K562 (cell line): ENCODE results near the gene SPATA2. TPM values are rescaled to one million over a fixed set of nuclear protein-coding genes. Genes with fewer than 3 reads are reported as not detected.
A peak's percentile ranks its signal among the peaks of the same experiment; 100 is the strongest.

Experiments used
- ATAC-seq: fragments of 200-7000 bp; cut with Tn5 transposase; 3 replicates; pipeline ENCODE4 v1.9.1; 2020; ENCODE audit warnings: moderate library complexity
- BruUV-seq: library from RNA; stranded (reverse); fragments of 400-500 nt; replicated peaks from 2 replicates; lab custom pipeline; 2021; lab: Mats Ljungman, UMichigan
- CTCF ChIA-PET: fragments of 300-600 bp; formaldehyde crosslinking; extraction: SDS; loops from one replicate; lab custom pipeline; 2021; ENCODE audit warnings: low intra/inter-chr PET ratio; lab: Yijun Ruan, JAX
- POLR2A ChIA-PET: fragments of 300-600, 350-650 bp; sonication (Branson Sonifier 250); formaldehyde crosslinking; extraction: SDS; loops from one replicate; lab custom pipeline; 2021; ENCODE audit warnings: antibody characterized with exemption, inconsistent platforms; lab: Yijun Ruan, JAX
- DNase-seq, 4 experiments: peaks; one replicate each; pipeline versions ENCODE4 v3.0.0 to v3.0.0-alpha.2; 2011 to 2018; ENCODE audit warnings: low spot score in 3 of 4, mixed read lengths in 3 of 4; ENCODE audit errors: extremely low read depth in 1 of 4
- FAIRE-seq: peaks from 2 replicates; lab custom pipeline; 2011; peaks lifted over from hg19 to GRCh38; lab: Jason Lieb, UNC
- H2AFZ ChIP-seq: 2 replicates; pipeline ENCODE4 v1.6.0; 2011; ENCODE audit warnings: low read depth, low read length, control low read depth, inconsistent platforms
- H3K27ac ChIP-seq: fragments of 200-600 bp; 3 replicates; pipeline ENCODE4 v1.8.0; 2011; ENCODE audit warnings: low read depth, mild to moderate bottlenecking, control low read depth, inconsistent platforms, low read length, moderate library complexity, mixed read lengths; ENCODE audit errors: extremely low read depth
- H3K27me3 ChIP-seq, 2 experiments: fragments of 300-600 bp in 1 of 2; 2 replicates in 1 of 2; 3 replicates in 1 of 2; pipeline versions ENCODE4 v1.6.0 to v1.8.0; 2011; ENCODE audit warnings: inconsistent platforms in 2 of 2, low read length in 2 of 2, mild to moderate bottlenecking in 1 of 2, mixed read lengths in 1 of 2, moderate library complexity in 1 of 2; ENCODE audit not compliant: control insufficient read depth in 2 of 2, insufficient read depth in 2 of 2
- H3K36me3 ChIP-seq: fragments of 300-600 bp; 3 replicates; pipeline ENCODE4 v1.8.0; 2011; ENCODE audit warnings: mild to moderate bottlenecking, low read length, inconsistent platforms; ENCODE audit not compliant: control insufficient read depth, insufficient read depth
- H3K4me1 ChIP-seq, 2 experiments: fragments of 200-600 bp in 1 of 2; replicated peaks in 1 of 2; 2 replicates in 1 of 2; 3 replicates in 1 of 2; pipeline versions ENCODE4 v1.5.1 to v1.8.0; 2011; ENCODE audit warnings: inconsistent platforms in 2 of 2, low read length in 2 of 2, mild to moderate bottlenecking in 1 of 2, mixed read lengths in 1 of 2, moderate library complexity in 1 of 2; ENCODE audit not compliant: control insufficient read depth in 2 of 2, insufficient read depth in 2 of 2
- H3K4me2 ChIP-seq: 2 replicates; pipeline ENCODE4 v1.6.1; 2011; ENCODE audit warnings: low read length, control low read depth, inconsistent platforms, mixed read lengths; ENCODE audit not compliant: insufficient read depth
- H3K4me3 ChIP-seq: fragments of 200-600 bp; sonication (generic), shearing (Covaris generic); 2 replicates; pipeline ENCODE4 v1.5.1; 2016; ENCODE audit warnings: control low read depth, inconsistent platforms
- H3K79me2 ChIP-seq: fragments of 200-600 bp; 3 replicates; pipeline ENCODE4 v1.8.0; 2011; ENCODE audit warnings: low read length, inconsistent platforms; ENCODE audit not compliant: control insufficient read depth, insufficient read depth
- H3K9ac ChIP-seq, 2 experiments: 2 replicates each; pipeline versions ENCODE4 v1.6.0 to v1.6.1; 2011; ENCODE audit warnings: low read depth in 2 of 2, low read length in 2 of 2, control low read depth in 1 of 2, inconsistent platforms in 1 of 2, mild to moderate bottlenecking in 1 of 2, mixed read lengths in 1 of 2; ENCODE audit not compliant: insufficient read depth in 1 of 2
- H3K9me1 ChIP-seq: one replicate; pipeline ENCODE4 v1.6.0; 2011; ENCODE audit warnings: inconsistent platforms, mild to moderate bottlenecking, low read length, moderate library complexity; ENCODE audit not compliant: control insufficient read depth, insufficient read depth
- H3K9me3 ChIP-seq: replicated peaks from 2 replicates; pipeline ENCODE4 v1.5.1; 2011; ENCODE audit warnings: low read depth, low read length, inconsistent platforms; ENCODE audit not compliant: control insufficient read depth, insufficient read depth
- H4K20me1 ChIP-seq: replicated peaks from 2 replicates; pipeline ENCODE4 v1.6.1; 2011; ENCODE audit warnings: low read length, inconsistent platforms, mixed read lengths; ENCODE audit not compliant: control insufficient read depth, insufficient read depth
- EGR1 ChIP-seq: fragments of 450-650 bp; conservative IDR thresholded peaks from 2 replicates; pipeline ENCODE4 v1.6.1; 2017; ENCODE audit warnings: mild to moderate bottlenecking
- TBP ChIP-seq: optimal IDR thresholded peaks from 2 replicates; pipeline ENCODE3; 2011; ENCODE audit warnings: low read depth, low read length, improper control_type of control experiment
- ZFP91 ChIP-seq: sonication (generic); formaldehyde crosslinking; IDR thresholded peaks from 2 replicates; pipeline ENCODE4 v1.8.0; 2022; ENCODE audit warnings: mild to moderate bottlenecking, missing genetic modification reagents
- WGBS: fragments of 100-300 bp; shearing (Covaris generic); methylation state at CpG from one replicate; pipeline ENCODE4 v1.1.6; 2016; ENCODE audit warnings: low coverage, mixed read lengths; ENCODE audit not compliant: insufficient coverage; ENCODE audit errors: missing lambda C conversion rate; 5-methylcytosine and 5-hydroxymethylcytosine counted together
- in situ Hi-C: fragments of 300-500 bp; cut with MboI; formaldehyde crosslinking; loops from 4 replicates; pipeline ENCODE4 v1.15.0; 2018; ENCODE audit warnings: inconsistent platforms, mixed read lengths
- intact Hi-C: fragments of 100-400 bp; cut with micrococcal nuclease; formaldehyde crosslinking; loops from 2 replicates; pipeline ENCODE4 v1.14.2; 2022
- polyA plus RNA-seq, 8 experiments: library from polyadenylated mRNA; depleted of rRNA in 4 of 8; stranded (reverse) in 5 of 8; unstranded in 3 of 8; fragments of >200 nt; fragmentation: Nextera tagmentation in 2 of 8; fragmentation: Illumina TruSeq in 1 of 8; extraction: Ambion mirVana in 2 of 8; extraction: Trizol in 1 of 8; gene quantifications; 2 replicates each; pipeline versions ENCODE4 v1.2.1 to v1.2.3, GENCODE V29; 2011 to 2014; ENCODE audit warnings: inconsistent platforms in 1 of 8, missing spikeins in 1 of 8
- total RNA-seq, 7 experiments: library from RNA; depleted of rRNA in 6 of 7; stranded (reverse); fragments of >200 nt in 6 of 7; fragmentation: Illumina TruSeq in 2 of 7; extraction: Trizol in 2 of 7; gene quantifications; 2 replicates each; pipeline versions ENCODE4 v1.2.1 to v1.2.3, GENCODE V29; 2011 to 2021; ENCODE audit warnings: low replicate concordance in 1 of 7

SPATA2 gene
- total and polyA plus RNA-seq, 9 of the 15 experiments (the other 6 are each of a cell fraction or from before 2014, with no cell fraction given): 0.46 to 8.2 (median 2.7) TPM

DNA sequence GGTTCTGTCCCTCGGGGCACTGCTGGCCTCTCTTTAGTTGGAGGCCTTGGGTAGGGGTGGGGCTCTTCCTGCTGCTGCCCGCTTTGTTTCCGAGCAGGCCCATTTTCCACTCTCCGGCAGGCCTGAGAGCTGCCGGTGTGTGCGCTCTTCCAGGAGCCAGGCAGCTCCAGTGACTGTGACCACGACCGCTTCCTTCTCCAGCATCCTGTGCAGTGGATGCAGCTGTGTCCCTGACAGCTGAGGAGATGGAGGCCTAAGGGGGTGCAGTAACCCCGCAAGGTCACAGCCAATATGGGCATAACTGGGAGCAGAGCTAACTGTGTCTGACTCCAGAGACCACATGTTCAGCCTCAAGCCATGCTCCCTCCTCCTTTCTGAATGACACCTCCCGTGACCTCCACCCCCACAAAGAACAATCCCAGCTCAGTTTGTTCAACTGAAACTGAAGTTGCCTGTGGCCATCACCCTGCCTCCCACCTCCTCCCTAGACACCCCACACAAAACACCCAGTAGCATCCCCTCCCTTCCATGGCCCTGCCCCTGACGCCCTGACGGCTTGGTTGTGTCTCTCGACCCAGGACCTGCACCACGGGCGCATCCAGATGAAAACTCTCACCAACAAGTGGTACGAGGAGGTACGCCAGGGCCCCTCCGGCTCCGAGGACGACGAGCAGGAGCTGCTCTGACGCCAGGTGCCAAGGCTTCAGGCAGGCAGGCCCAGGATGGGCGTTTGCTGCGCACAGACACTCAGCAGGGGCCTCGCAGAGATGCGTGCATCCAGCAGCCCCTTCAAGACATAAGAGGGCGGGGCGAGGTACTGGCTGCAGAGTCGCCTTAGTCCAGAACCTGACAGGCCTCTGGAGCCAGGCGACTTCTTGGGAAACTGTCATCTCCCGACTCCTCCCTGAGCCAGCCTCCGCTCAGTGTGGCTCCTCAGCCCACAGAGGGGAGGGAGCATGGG is 27.8 kb downstream of the SPATA2 start:
- Histone ChIP-seq H3K4me3 (no peak overlapping the region), H3K27ac (no peak overlapping the region), H4K20me1 (peaks cover 12% of the 10 kb centered on the region; the same call in 1 of the 2 replicates), H3K4me1 (peaks cover 3 to 35% of the 10 kb centered on the region in 2 experiments; a peak in 4 of 5 replicates), H3K9ac (no peak overlapping the region), H3K4me2 (no peak overlapping the region), H3K36me3 (peaks cover 53% of the 10 kb centered on the region; the same call in 2 of the 3 replicates), H3K9me1 (peaks cover 4% of the 10 kb centered on the region), H3K27me3 (no peaks in the 10 kb centered on the region), H2AFZ (no peak overlapping the region), H3K9me3 (no peaks in the 10 kb centered on the region), H3K79me2 (no peaks in the 10 kb centered on the region)
- POLR2A ChIA-PET: interaction anchor here (0.6 to 2.4 kb wide), 6 partner anchors 10 to 296 kb away, joined by 3 to 8 read pairs (median 3); no protein-coding TSS in a partner anchor
- CTCF ChIA-PET: interaction anchor here (2.8 to 3.0 kb wide), 2 partner anchors 277 to 554 kb away, joined by 18 to 22 read pairs; no protein-coding TSS in a partner anchor
- ATAC-seq (no peak), FAIRE-seq (no peak), DNase-seq (no peak)
- no peak for TF ChIP-seq TBP
- TF ChIP-seq EGR1: peak; percentile 47; the same call in 1 of the 2 replicates
- no peak for TF ChIP-seq ZFP91 (CRISPR knock-in tag)
- intact Hi-C loops (loop anchor here (1.0 to 2.0 kb wide), 2 partner anchors 41 to 278 kb away; no protein-coding TSS in a partner anchor), in situ Hi-C loops (loop anchor here (25.0 kb wide), 1 partner anchor 550 kb away; no protein-coding TSS in a partner anchor)
- BruUV-seq: no TSS peak
- 82% methylated on average over 26 of the region's 32 CpGs for WGBS
